ENCODE data around the gene SART3. TPM values are rescaled to one million over a fixed set of nuclear protein-coding genes. Genes with fewer than 3 reads are reported as not detected.

The SART3 gene
- polyA plus RNA-seq, 1 of the 3 experiments (the other 2 are of a cell fraction), result 28.9 TPM

GRCh38 chr12:108511633-108512540 lies 49.1 kb downstream of the SART3 start:
- Histone ChIP-seq H3F3A (replicated peaks; ENCODE audit: insufficient read depth) (no peaks in the 10 kb centered on the region), H3K4me1 (ENCODE audit: control insufficient read depth in 1 of 2, insufficient read depth in 2 of 2, low read depth in 1 of 2, low read length in 1 of 2) (peaks cover 5 to 23% of the 10 kb centered on the region in 2 experiments; a peak in 1 of 4 replicates), H3K27ac (ENCODE audit: low read depth in 2 of 2, low read length in 1 of 2) (peak overlapping the region in 1 of 2 experiments; percentile 41; a peak in 2 of 4 replicates), H3K27me3 (ENCODE audit: insufficient read depth) (no peaks in the 10 kb centered on the region), H3K79me2 (ENCODE audit: insufficient read depth) (peaks cover 15% of the 10 kb centered on the region), H3K9me2 (no peaks in the 10 kb centered on the region), H3K9ac (no peak overlapping the region), H4K20me1 (ENCODE audit: insufficient read depth) (no peaks in the 10 kb centered on the region), H3K9me3 (no peaks in the 10 kb centered on the region), H3K4me3 (ENCODE audit: low read depth in 2 of 2, low read length in 1 of 2) (no peak overlapping the region; a peak in 1 of 4 replicates), H3K4me2 (no peak overlapping the region), H2AFZ (ENCODE audit: low read depth) (no peak overlapping the region), H3K36me3 (replicated peaks in 1 of 2; ENCODE audit: control insufficient read depth in 1 of 2, insufficient read depth in 2 of 2, low read length in 1 of 2) (no peaks in the 10 kb centered on the region)
- peak; percentile 63 for DNase-seq
- TF ChIP-seq GABPA (IDR thresholded peaks at IDR 0.05; ENCODE audit: low read depth) (no peak), RXRA (IDR thresholded peaks at IDR 0.05; ENCODE audit: borderline replicate concordance, low read depth) (no peak), RAD21 (IDR thresholded peaks at IDR 0.05; ENCODE audit: low read length) (peak; percentile 95), NFIC (IDR thresholded peaks at IDR 0.05; ENCODE audit: borderline replicate concordance) (no peak), FOXM1 (IDR thresholded peaks at IDR 0.05; ENCODE audit: low read depth) (no peak), GATA2 (CRISPR knock-in tag; IDR thresholded peaks at IDR 0.05) (no peak), SMC3 (IDR thresholded peaks at IDR 0.05; ENCODE audit: low read depth, low read length) (peak; percentile 87), TAF1 (IDR thresholded peaks at IDR 0.05; ENCODE audit: borderline replicate concordance, low read depth, low read length) (no peak), ELF1 (IDR thresholded peaks at IDR 0.05) (no peak), NRF1 (IDR thresholded peaks at IDR 0.05; ENCODE audit: low read depth, low read length) (no peak), RFX5 (IDR thresholded peaks at IDR 0.05; ENCODE audit: low read length) (no peak), TEAD4 (IDR thresholded peaks at IDR 0.05; ENCODE audit: borderline replicate concordance, insufficient read depth) (no peak), MEF2A (IDR thresholded peaks at IDR 0.05; ENCODE audit: borderline replicate concordance, low read depth) (no peak), REST (IDR thresholded peaks at IDR 0.05; ENCODE audit: low read depth, low read length) (no peak), TCF12 (IDR thresholded peaks at IDR 0.05) (no peak), SIN3A (IDR thresholded peaks at IDR 0.05; ENCODE audit: borderline replicate concordance, low read depth, low read length) (no peak), FOSL2 (IDR thresholded peaks at IDR 0.05; ENCODE audit: borderline replicate concordance, low read depth) (no peak), CHD2 (IDR thresholded peaks at IDR 0.05; ENCODE audit: low read length, partially characterized antibody) (no peak)
- TF ChIP-seq, protein P1, sequence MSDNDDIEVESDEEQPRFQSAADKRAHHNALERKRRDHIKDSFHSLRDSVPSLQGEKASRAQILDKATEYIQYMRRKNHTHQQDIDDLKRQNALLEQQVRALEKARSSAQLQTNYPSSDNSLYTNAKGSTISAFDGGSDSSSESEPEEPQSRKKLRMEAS (IDR thresholded peaks at IDR 0.05; ENCODE audit: low read depth), result no peak
- TF ChIP-seq, protein P2, sequence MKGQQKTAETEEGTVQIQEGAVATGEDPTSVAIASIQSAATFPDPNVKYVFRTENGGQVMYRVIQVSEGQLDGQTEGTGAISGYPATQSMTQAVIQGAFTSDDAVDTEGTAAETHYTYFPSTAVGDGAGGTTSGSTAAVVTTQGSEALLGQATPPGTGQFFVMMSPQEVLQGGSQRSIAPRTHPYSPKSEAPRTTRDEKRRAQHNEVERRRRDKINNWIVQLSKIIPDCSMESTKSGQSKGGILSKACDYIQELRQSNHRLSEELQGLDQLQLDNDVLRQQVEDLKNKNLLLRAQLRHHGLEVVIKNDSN (IDR thresholded peaks at IDR 0.05; ENCODE audit: borderline replicate concordance, low read depth), result no peak
- TF ChIP-seq, protein P3, sequence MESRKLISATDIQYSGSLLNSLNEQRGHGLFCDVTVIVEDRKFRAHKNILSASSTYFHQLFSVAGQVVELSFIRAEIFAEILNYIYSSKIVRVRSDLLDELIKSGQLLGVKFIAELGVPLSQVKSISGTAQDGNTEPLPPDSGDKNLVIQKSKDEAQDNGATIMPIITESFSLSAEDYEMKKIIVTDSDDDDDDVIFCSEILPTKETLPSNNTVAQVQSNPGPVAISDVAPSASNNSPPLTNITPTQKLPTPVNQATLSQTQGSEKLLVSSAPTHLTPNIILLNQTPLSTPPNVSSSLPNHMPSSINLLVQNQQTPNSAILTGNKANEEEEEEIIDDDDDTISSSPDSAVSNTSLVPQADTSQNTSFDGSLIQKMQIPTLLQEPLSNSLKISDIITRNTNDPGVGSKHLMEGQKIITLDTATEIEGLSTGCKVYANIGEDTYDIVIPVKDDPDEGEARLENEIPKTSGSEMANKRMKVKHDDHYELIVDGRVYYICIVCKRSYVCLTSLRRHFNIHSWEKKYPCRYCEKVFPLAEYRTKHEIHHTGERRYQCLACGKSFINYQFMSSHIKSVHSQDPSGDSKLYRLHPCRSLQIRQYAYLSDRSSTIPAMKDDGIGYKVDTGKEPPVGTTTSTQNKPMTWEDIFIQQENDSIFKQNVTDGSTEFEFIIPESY (IDR thresholded peaks at IDR 0.05; ENCODE audit: borderline replicate concordance, low read depth), result no peak
- TF ChIP-seq, protein P4, sequence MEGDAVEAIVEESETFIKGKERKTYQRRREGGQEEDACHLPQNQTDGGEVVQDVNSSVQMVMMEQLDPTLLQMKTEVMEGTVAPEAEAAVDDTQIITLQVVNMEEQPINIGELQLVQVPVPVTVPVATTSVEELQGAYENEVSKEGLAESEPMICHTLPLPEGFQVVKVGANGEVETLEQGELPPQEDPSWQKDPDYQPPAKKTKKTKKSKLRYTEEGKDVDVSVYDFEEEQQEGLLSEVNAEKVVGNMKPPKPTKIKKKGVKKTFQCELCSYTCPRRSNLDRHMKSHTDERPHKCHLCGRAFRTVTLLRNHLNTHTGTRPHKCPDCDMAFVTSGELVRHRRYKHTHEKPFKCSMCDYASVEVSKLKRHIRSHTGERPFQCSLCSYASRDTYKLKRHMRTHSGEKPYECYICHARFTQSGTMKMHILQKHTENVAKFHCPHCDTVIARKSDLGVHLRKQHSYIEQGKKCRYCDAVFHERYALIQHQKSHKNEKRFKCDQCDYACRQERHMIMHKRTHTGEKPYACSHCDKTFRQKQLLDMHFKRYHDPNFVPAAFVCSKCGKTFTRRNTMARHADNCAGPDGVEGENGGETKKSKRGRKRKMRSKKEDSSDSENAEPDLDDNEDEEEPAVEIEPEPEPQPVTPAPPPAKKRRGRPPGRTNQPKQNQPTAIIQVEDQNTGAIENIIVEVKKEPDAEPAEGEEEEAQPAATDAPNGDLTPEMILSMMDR (IDR thresholded peaks at IDR 0.05), result peak; percentile 88
- TF ChIP-seq, protein P5, sequence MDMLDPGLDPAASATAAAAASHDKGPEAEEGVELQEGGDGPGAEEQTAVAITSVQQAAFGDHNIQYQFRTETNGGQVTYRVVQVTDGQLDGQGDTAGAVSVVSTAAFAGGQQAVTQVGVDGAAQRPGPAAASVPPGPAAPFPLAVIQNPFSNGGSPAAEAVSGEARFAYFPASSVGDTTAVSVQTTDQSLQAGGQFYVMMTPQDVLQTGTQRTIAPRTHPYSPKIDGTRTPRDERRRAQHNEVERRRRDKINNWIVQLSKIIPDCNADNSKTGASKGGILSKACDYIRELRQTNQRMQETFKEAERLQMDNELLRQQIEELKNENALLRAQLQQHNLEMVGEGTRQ (IDR thresholded peaks at IDR 0.05; ENCODE audit: borderline replicate concordance, low read depth, low read length), result no peak
- CTCF ChIA-PET, result interaction anchor here (0.5 to 7.4 kb wide), 53 partner anchors 9 to 603 kb away, joined by 3 to 106 read pairs (median 4); partner anchors contain the start of gene WSCD2
- 41% methylated on average over 15 of the region's 15 CpGs for WGBS (ENCODE audit: low lambda C conversion rate)
- POLR2A ChIA-PET, result interaction anchor here (1.3 kb wide), 1 partner anchor 50 kb away, joined by 3 read pairs; the partner anchor contains the start of gene ISCU
